Measurements from ENCODE around the gene ALPI. TPM values are rescaled to one million over a fixed set of nuclear protein-coding genes. Genes with fewer than 3 reads are reported as not detected.

Gene ALPI
- total RNA-seq, 1 experiment from 2014 or later, result not detected

DNA sequence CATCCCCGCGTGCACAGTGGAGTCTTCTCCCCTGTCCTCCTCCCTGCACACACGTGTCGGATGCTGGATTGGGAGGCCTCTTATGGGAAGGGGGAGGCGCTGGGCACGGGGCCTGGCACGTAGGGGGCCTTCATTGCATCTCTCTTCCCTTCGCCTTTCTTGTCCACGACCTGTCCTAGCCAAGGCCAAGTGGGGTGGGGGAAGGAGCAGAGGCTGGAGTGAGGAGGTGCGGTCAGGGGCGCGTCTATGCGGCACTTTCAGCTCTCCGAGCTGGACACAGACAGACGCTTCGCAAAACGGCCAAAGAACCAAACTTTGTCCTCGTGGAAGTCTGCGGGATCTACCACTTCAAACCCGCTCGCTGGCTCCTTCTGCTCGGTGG lies 35.9 kb upstream of the ALPI start:
- no peaks in the 10 kb centered on the region for H3K9me3 ChIP-seq (ENCODE audit: control insufficient read depth, insufficient read depth, low read depth, low read length)
- H3K4me1 ChIP-seq (ENCODE audit: control insufficient read depth, insufficient read depth, low read length), result peaks cover 5% of the 10 kb centered on the region; the same call in 1 of the 2 replicates
- ChIA-PET CTCF (no interaction called here), POLR2A (no interaction called here)
- no peaks in the 10 kb centered on the region for H3K36me3 ChIP-seq (ENCODE audit: control insufficient read depth, insufficient read depth, low read length)
- intact Hi-C loops (cut with micrococcal nuclease; ENCODE audit: unreplicated experiment), result no loop called here
- DNase-seq (ENCODE audit: low read depth, low spot score), result no peak
- in situ Hi-C loops (cut with HindIII; ENCODE audit: low pct_unique_long_range_greater_than_20kb, low sequenced_read_pairs), result no loop called here
- H3K4me3 ChIP-seq (ENCODE audit: low read depth in 2 of 2, low read length in 2 of 2), result peak overlapping the region; percentile 43 to 48
- H3K27ac ChIP-seq (ENCODE audit: low read length), result peak overlapping the region; percentile 57
- H3K27me3 ChIP-seq (ENCODE audit: control insufficient read depth, insufficient read depth, low read length), result peaks cover 3% of the 10 kb centered on the region; the same call in 1 of the 2 replicates
- BruUV-seq (replicated peaks), result no TSS peak
- peak; percentile 22; the same call in 1 of the 2 replicates for ATAC-seq
- TF ChIP-seq, protein P1, sequence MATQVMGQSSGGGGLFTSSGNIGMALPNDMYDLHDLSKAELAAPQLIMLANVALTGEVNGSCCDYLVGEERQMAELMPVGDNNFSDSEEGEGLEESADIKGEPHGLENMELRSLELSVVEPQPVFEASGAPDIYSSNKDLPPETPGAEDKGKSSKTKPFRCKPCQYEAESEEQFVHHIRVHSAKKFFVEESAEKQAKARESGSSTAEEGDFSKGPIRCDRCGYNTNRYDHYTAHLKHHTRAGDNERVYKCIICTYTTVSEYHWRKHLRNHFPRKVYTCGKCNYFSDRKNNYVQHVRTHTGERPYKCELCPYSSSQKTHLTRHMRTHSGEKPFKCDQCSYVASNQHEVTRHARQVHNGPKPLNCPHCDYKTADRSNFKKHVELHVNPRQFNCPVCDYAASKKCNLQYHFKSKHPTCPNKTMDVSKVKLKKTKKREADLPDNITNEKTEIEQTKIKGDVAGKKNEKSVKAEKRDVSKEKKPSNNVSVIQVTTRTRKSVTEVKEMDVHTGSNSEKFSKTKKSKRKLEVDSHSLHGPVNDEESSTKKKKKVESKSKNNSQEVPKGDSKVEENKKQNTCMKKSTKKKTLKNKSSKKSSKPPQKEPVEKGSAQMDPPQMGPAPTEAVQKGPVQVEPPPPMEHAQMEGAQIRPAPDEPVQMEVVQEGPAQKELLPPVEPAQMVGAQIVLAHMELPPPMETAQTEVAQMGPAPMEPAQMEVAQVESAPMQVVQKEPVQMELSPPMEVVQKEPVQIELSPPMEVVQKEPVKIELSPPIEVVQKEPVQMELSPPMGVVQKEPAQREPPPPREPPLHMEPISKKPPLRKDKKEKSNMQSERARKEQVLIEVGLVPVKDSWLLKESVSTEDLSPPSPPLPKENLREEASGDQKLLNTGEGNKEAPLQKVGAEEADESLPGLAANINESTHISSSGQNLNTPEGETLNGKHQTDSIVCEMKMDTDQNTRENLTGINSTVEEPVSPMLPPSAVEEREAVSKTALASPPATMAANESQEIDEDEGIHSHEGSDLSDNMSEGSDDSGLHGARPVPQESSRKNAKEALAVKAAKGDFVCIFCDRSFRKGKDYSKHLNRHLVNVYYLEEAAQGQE (IDR thresholded peaks at IDR 0.05; ENCODE audit: insufficient read depth in 1 of 2, low read depth in 2 of 2, low read length in 1 of 2), result no peak
- TF ChIP-seq POLR2AphosphoS5 (IDR thresholded peaks at IDR 0.05; ENCODE audit: low read depth, low read length) (no peak), TCF7L2 (IDR thresholded peaks at IDR 0.05; ENCODE audit: low read depth, low read length) (no peak), SIN3A (IDR thresholded peaks at IDR 0.05; ENCODE audit: borderline replicate concordance, insufficient read depth, low read depth, low read length) (no peak)
- TF ChIP-seq, protein P2, sequence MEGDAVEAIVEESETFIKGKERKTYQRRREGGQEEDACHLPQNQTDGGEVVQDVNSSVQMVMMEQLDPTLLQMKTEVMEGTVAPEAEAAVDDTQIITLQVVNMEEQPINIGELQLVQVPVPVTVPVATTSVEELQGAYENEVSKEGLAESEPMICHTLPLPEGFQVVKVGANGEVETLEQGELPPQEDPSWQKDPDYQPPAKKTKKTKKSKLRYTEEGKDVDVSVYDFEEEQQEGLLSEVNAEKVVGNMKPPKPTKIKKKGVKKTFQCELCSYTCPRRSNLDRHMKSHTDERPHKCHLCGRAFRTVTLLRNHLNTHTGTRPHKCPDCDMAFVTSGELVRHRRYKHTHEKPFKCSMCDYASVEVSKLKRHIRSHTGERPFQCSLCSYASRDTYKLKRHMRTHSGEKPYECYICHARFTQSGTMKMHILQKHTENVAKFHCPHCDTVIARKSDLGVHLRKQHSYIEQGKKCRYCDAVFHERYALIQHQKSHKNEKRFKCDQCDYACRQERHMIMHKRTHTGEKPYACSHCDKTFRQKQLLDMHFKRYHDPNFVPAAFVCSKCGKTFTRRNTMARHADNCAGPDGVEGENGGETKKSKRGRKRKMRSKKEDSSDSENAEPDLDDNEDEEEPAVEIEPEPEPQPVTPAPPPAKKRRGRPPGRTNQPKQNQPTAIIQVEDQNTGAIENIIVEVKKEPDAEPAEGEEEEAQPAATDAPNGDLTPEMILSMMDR (IDR thresholded peaks at IDR 0.05), result no peak

DNA sequence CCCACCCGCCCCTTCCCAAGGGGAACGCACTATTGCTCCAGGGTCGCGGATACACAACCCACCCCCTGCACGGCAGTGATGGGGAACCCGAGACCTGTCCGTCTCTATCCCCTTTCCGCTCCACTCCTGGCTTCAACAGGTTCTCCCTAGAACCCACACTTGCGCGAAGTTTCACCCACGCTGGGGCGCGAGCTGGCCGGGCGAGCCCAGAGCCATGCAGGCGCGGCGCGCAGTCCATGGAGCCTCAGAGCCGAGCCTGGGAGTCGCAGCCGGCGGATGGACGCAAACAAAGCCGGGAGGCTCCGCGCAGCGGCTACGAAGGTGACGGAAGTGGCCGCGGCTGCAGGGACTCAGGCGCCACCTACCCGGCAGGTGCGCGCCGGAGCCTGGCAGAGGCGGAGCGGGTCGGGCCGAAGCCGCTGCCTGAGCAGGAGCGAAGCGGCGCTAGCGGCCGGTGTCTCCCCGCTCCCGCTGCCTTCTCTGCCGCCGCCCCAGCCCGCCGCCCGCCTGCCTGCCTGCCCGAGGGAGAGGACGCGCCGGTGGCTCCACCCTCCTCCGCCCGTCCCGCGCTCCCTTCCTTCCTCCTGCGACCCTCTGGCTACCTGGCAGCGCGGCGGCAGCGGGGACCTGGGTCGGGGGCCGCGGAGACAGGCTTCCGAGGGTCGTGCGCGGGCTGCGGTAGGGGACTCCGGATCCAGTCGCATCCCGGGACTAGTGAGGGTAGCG lies 35.3 kb upstream of the ALPI start:
- ChIA-PET POLR2A (no interaction called here), CTCF (no interaction called here)
- Histone ChIP-seq H3K4me1 (ENCODE audit: control insufficient read depth, insufficient read depth, low read length) (peaks cover 5% of the 10 kb centered on the region; the same call in 1 of the 2 replicates), H3K27ac (ENCODE audit: low read length) (peak overlapping the region; percentile 57), H3K9me3 (ENCODE audit: control insufficient read depth, insufficient read depth, low read depth, low read length) (no peaks in the 10 kb centered on the region), H3K36me3 (ENCODE audit: control insufficient read depth, insufficient read depth, low read length) (no peaks in the 10 kb centered on the region), H3K27me3 (ENCODE audit: control insufficient read depth, insufficient read depth, low read length) (peaks cover 3% of the 10 kb centered on the region; the same call in 1 of the 2 replicates), H3K4me3 (ENCODE audit: low read depth in 2 of 2, low read length in 2 of 2) (peak overlapping the region; percentile 43 to 48)
- intact Hi-C loops (cut with micrococcal nuclease; ENCODE audit: unreplicated experiment), result no loop called here
- TF ChIP-seq, protein P1 (IDR thresholded peaks at IDR 0.05; ENCODE audit: insufficient read depth in 1 of 2, low read depth in 2 of 2, low read length in 1 of 2), result no peak
- TF ChIP-seq, protein P2 (IDR thresholded peaks at IDR 0.05), result no peak
- TF ChIP-seq POLR2AphosphoS5 (IDR thresholded peaks at IDR 0.05; ENCODE audit: low read depth, low read length) (no peak), SIN3A (IDR thresholded peaks at IDR 0.05; ENCODE audit: borderline replicate concordance, insufficient read depth, low read depth, low read length) (no peak), TCF7L2 (IDR thresholded peaks at IDR 0.05; ENCODE audit: low read depth, low read length) (no peak)
- ATAC-seq (peak; percentile 60), DNase-seq (ENCODE audit: low read depth, low spot score) (no peak)
- in situ Hi-C loops (cut with HindIII; ENCODE audit: low pct_unique_long_range_greater_than_20kb, low sequenced_read_pairs), result no loop called here
- no TSS peak for BruUV-seq (replicated peaks)
